Fibroblast of pulmonary artery (primary cell): ENCODE results near the gene TMED10.

Experiments
- DNase-seq: peaks from one replicate; pipeline ENCODE4 v3.0.0-alpha.2; 2010; ENCODE audit warnings: low read depth
- H3K4me3 ChIP-seq: replicated peaks from 2 replicates; pipeline ENCODE4 v1.5.1; 2011; ENCODE audit warnings: low read depth, mild to moderate bottlenecking, control low read depth, low read length, moderate library complexity
- CTCF ChIP-seq: IDR thresholded peaks from 2 replicates; pipeline ENCODE4 v1.5.1; 2011; ENCODE audit warnings: mild to moderate bottlenecking, control low read depth, low read length, inconsistent platforms; ENCODE audit errors: missing control alignments

Gene TMED10

DNA sequence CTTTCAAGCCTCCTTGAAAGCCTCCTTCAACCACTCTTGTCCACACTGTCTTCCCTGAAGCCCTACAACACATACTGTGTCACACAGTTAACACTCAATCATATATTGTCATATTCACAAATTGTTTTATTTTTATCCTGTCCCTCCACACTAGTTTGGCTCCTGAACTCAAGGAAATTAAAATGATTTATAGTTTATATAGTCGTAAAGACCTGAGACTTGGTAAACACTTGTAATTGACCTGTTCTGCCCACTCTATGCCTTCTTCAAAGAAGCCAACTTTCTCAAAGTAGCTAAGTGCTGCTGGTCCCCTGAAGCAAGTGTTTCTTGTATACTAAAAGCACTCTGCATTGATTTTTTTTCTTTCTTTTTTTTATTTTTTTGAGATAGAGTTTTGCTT, 33.9 kb downstream of the TMED10 start:
- TF ChIP-seq CTCF, result no peak
- H3K4me3 ChIP-seq, result no peak overlapping the region
- no peak for DNase-seq

- no peak overlapping the region for H3K4me3 ChIP-seq
- TF ChIP-seq CTCF, result peak; percentile 67
- DNase-seq, result peak; percentile 71
These were observed 34.4 kb downstream of the TMED10 start for GRCh38 chr14:75141967-75142366.

DNA sequence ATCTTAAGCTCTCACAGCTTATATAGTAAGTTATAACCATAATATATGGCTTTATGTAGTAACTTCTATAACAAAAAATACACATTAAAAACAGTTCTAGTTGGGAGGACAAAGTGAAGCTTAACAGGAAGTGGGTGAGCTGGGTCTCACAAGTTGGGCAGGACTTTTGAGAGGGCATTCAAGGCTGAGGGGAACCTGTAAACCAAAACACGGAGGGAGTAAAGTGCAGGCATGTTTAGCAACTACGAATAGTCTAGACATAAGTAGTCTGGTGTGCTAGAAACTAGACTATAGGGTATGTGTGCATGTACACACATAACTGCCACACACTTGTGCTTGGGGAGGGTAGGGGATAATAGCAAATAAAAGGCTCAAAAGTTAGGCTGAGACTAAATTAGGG, 35.4 kb downstream of the TMED10 start:
- no peak for TF ChIP-seq CTCF
- H3K4me3 ChIP-seq, result no peak overlapping the region

DNA sequence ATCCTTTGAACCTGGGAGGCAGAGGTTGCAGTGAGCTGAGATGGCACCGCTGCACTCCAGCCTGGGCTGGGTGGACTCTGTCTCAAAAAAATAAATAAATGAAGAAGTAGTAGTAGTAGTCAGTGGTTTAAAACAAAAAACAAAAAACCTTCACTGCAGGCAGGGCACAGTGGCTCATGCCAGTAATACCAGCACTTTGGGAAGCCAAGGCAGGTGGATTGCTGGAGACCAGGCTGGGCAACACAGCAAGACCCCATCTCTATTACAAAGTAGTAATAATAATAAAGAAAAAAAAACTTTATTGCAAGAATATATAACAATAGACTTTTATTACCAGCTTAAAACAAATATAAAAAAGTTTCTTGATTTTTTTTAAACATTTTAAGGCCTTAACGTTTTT, 35.8 kb downstream of the TMED10 start:
- DNase-seq, result no peak
- TF ChIP-seq CTCF, result no peak
- H3K4me3 ChIP-seq, result no peak overlapping the region

More for the DNA sequence above, 35.4 kb downstream of the TMED10 start:
- no peak for DNase-seq

DNA sequence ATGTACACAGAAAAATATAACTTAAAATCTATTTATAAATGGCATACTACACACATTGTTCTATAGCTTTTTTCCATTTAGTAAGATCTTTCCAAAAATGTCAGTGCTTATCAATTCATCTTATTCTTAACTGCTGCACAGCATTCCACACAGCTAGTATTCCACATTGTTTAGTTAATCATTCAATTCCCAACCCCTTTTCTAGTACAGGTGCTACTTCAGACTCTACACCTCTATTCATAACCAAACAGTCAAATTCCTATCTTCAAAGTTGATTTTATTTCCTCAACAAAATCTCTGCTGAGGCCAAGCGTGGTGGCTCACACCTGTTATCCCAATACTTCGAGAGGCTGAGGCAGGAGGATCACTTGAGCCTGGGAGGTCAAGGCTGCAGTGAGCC, 37.2 kb downstream of the TMED10 start:
- TF ChIP-seq CTCF, result no peak
- DNase-seq, result no peak
- no peak overlapping the region for H3K4me3 ChIP-seq

- no peak for TF ChIP-seq CTCF
- H3K4me3 ChIP-seq, result no peak overlapping the region
- no peak for DNase-seq
These were observed 37.9 kb downstream of the TMED10 start for GRCh38 chr14:75138492-75138891.

- no peak for TF ChIP-seq CTCF
- DNase-seq, result no peak
- H3K4me3 ChIP-seq, result no peak overlapping the region
These were observed 41.8 kb downstream of the TMED10 start for GRCh38 chr14:75134644-75135043.
